K562 (cell line): ENCODE results near the gene NPAS3. TPM values are rescaled to one million over a fixed set of nuclear protein-coding genes. Genes with fewer than 3 reads are reported as not detected.

Source experiments
- ATAC-seq: fragments of 200-7000 bp; cut with Tn5 transposase; 3 replicates; pipeline ENCODE4 v1.9.1; 2020; ENCODE audit warnings: moderate library complexity
- BruUV-seq: library from RNA; stranded (reverse); fragments of 400-500 nt; replicated peaks from 2 replicates; lab custom pipeline; 2021; lab: Mats Ljungman, UMichigan
- CTCF ChIA-PET: fragments of 300-600 bp; formaldehyde crosslinking; extraction: SDS; loops from one replicate; lab custom pipeline; 2021; ENCODE audit warnings: low intra/inter-chr PET ratio; lab: Yijun Ruan, JAX
- POLR2A ChIA-PET: fragments of 300-600, 350-650 bp; sonication (Branson Sonifier 250); formaldehyde crosslinking; extraction: SDS; loops from one replicate; lab custom pipeline; 2021; ENCODE audit warnings: antibody characterized with exemption, inconsistent platforms; lab: Yijun Ruan, JAX
- DNase-seq, 4 experiments: peaks; one replicate each; pipeline versions ENCODE4 v3.0.0 to v3.0.0-alpha.2; 2011 to 2018; ENCODE audit warnings: low spot score in 3 of 4, mixed read lengths in 3 of 4; ENCODE audit errors: extremely low read depth in 1 of 4
- FAIRE-seq: peaks from 2 replicates; lab custom pipeline; 2011; peaks lifted over from hg19 to GRCh38; lab: Jason Lieb, UNC
- H2AFZ ChIP-seq: 2 replicates; pipeline ENCODE4 v1.6.0; 2011; ENCODE audit warnings: low read depth, low read length, control low read depth, inconsistent platforms
- H3K27ac ChIP-seq: fragments of 200-600 bp; 3 replicates; pipeline ENCODE4 v1.8.0; 2011; ENCODE audit warnings: low read depth, mild to moderate bottlenecking, control low read depth, inconsistent platforms, low read length, moderate library complexity, mixed read lengths; ENCODE audit errors: extremely low read depth
- H3K27me3 ChIP-seq, 2 experiments: fragments of 300-600 bp in 1 of 2; 2 replicates in 1 of 2; 3 replicates in 1 of 2; pipeline versions ENCODE4 v1.6.0 to v1.8.0; 2011; ENCODE audit warnings: inconsistent platforms in 2 of 2, low read length in 2 of 2, mild to moderate bottlenecking in 1 of 2, mixed read lengths in 1 of 2, moderate library complexity in 1 of 2; ENCODE audit not compliant: control insufficient read depth in 2 of 2, insufficient read depth in 2 of 2
- H3K36me3 ChIP-seq: fragments of 300-600 bp; 3 replicates; pipeline ENCODE4 v1.8.0; 2011; ENCODE audit warnings: mild to moderate bottlenecking, low read length, inconsistent platforms; ENCODE audit not compliant: control insufficient read depth, insufficient read depth
- H3K4me1 ChIP-seq, 2 experiments: fragments of 200-600 bp in 1 of 2; replicated peaks in 1 of 2; 2 replicates in 1 of 2; 3 replicates in 1 of 2; pipeline versions ENCODE4 v1.5.1 to v1.8.0; 2011; ENCODE audit warnings: inconsistent platforms in 2 of 2, low read length in 2 of 2, mild to moderate bottlenecking in 1 of 2, mixed read lengths in 1 of 2, moderate library complexity in 1 of 2; ENCODE audit not compliant: control insufficient read depth in 2 of 2, insufficient read depth in 2 of 2
- H3K4me2 ChIP-seq: 2 replicates; pipeline ENCODE4 v1.6.1; 2011; ENCODE audit warnings: low read length, control low read depth, inconsistent platforms, mixed read lengths; ENCODE audit not compliant: insufficient read depth
- H3K4me3 ChIP-seq: fragments of 200-600 bp; sonication (generic), shearing (Covaris generic); 2 replicates; pipeline ENCODE4 v1.5.1; 2016; ENCODE audit warnings: control low read depth, inconsistent platforms
- H3K79me2 ChIP-seq: fragments of 200-600 bp; 3 replicates; pipeline ENCODE4 v1.8.0; 2011; ENCODE audit warnings: low read length, inconsistent platforms; ENCODE audit not compliant: control insufficient read depth, insufficient read depth
- H3K9ac ChIP-seq, 2 experiments: 2 replicates each; pipeline versions ENCODE4 v1.6.0 to v1.6.1; 2011; ENCODE audit warnings: low read depth in 2 of 2, low read length in 2 of 2, control low read depth in 1 of 2, inconsistent platforms in 1 of 2, mild to moderate bottlenecking in 1 of 2, mixed read lengths in 1 of 2; ENCODE audit not compliant: insufficient read depth in 1 of 2
- H3K9me1 ChIP-seq: one replicate; pipeline ENCODE4 v1.6.0; 2011; ENCODE audit warnings: inconsistent platforms, mild to moderate bottlenecking, low read length, moderate library complexity; ENCODE audit not compliant: control insufficient read depth, insufficient read depth
- H3K9me3 ChIP-seq: replicated peaks from 2 replicates; pipeline ENCODE4 v1.5.1; 2011; ENCODE audit warnings: low read depth, low read length, inconsistent platforms; ENCODE audit not compliant: control insufficient read depth, insufficient read depth
- H4K20me1 ChIP-seq: replicated peaks from 2 replicates; pipeline ENCODE4 v1.6.1; 2011; ENCODE audit warnings: low read length, inconsistent platforms, mixed read lengths; ENCODE audit not compliant: control insufficient read depth, insufficient read depth
- CBX8 ChIP-seq: fragments of 200-600 bp; sonication (generic); IDR thresholded peaks from 2 replicates; pipeline ENCODE4 v1.6.1; 2012; ENCODE audit warnings: borderline replicate concordance, mixed run types, low read depth, mild to moderate bottlenecking, moderate library complexity, mixed read lengths, low read length, control low read depth, inconsistent platforms; ENCODE audit not compliant: poor library complexity, severe bottlenecking; ENCODE audit errors: extremely low read depth
- KLF1 ChIP-seq: fragments of 450-650 bp; IDR thresholded peaks from 2 replicates; pipeline ENCODE4 v1.6.1; 2016; ENCODE audit warnings: missing genetic modification characterization, missing compliant biosample characterization
- WGBS: fragments of 100-300 bp; shearing (Covaris generic); methylation state at CpG from one replicate; pipeline ENCODE4 v1.1.6; 2016; ENCODE audit warnings: low coverage, mixed read lengths; ENCODE audit not compliant: insufficient coverage; ENCODE audit errors: missing lambda C conversion rate; 5-methylcytosine and 5-hydroxymethylcytosine counted together
- in situ Hi-C: fragments of 300-500 bp; cut with MboI; formaldehyde crosslinking; loops from 4 replicates; pipeline ENCODE4 v1.15.0; 2018; ENCODE audit warnings: inconsistent platforms, mixed read lengths
- intact Hi-C: fragments of 100-400 bp; cut with micrococcal nuclease; formaldehyde crosslinking; loops from 2 replicates; pipeline ENCODE4 v1.14.2; 2022
- polyA plus RNA-seq, 8 experiments: library from polyadenylated mRNA; depleted of rRNA in 4 of 8; stranded (reverse) in 5 of 8; unstranded in 3 of 8; fragments of >200 nt; fragmentation: Nextera tagmentation in 2 of 8; fragmentation: Illumina TruSeq in 1 of 8; extraction: Ambion mirVana in 2 of 8; extraction: Trizol in 1 of 8; gene quantifications; 2 replicates each; pipeline versions ENCODE4 v1.2.1 to v1.2.3, GENCODE V29; 2011 to 2014; ENCODE audit warnings: inconsistent platforms in 1 of 8, missing spikeins in 1 of 8
- total RNA-seq, 7 experiments: library from RNA; depleted of rRNA in 6 of 7; stranded (reverse); fragments of >200 nt in 6 of 7; fragmentation: Illumina TruSeq in 2 of 7; extraction: Trizol in 2 of 7; gene quantifications; 2 replicates each; pipeline versions ENCODE4 v1.2.1 to v1.2.3, GENCODE V29; 2011 to 2021; ENCODE audit warnings: low replicate concordance in 1 of 7
- TF ChIP-seq, protein P1 (sequence below): fragments of 450-650 bp; formaldehyde crosslinking; IDR thresholded peaks from 2 replicates; pipeline ENCODE4 v1.4.0; 2020; ENCODE audit warnings: mild to moderate bottlenecking, moderate library complexity
- TF ChIP-seq, protein P2 (sequence below): fragments of 450-650 bp; formaldehyde crosslinking; IDR thresholded peaks from 2 replicates; pipeline ENCODE4 v1.4.0; 2020; ENCODE audit warnings: mild to moderate bottlenecking, moderate library complexity
- TF ChIP-seq, protein P3 (sequence below): fragments of 250-450 bp; sonication (Bioruptor Pico); IDR thresholded peaks from 2 replicates; pipeline ENCODE4 v1.4.0; 2020

Gene NPAS3
- total and polyA plus RNA-seq, 9 of the 15 experiments (the other 6 are each of a cell fraction or from before 2014, with no cell fraction given) = 0.04 TPM; not detected in 8

DNA sequence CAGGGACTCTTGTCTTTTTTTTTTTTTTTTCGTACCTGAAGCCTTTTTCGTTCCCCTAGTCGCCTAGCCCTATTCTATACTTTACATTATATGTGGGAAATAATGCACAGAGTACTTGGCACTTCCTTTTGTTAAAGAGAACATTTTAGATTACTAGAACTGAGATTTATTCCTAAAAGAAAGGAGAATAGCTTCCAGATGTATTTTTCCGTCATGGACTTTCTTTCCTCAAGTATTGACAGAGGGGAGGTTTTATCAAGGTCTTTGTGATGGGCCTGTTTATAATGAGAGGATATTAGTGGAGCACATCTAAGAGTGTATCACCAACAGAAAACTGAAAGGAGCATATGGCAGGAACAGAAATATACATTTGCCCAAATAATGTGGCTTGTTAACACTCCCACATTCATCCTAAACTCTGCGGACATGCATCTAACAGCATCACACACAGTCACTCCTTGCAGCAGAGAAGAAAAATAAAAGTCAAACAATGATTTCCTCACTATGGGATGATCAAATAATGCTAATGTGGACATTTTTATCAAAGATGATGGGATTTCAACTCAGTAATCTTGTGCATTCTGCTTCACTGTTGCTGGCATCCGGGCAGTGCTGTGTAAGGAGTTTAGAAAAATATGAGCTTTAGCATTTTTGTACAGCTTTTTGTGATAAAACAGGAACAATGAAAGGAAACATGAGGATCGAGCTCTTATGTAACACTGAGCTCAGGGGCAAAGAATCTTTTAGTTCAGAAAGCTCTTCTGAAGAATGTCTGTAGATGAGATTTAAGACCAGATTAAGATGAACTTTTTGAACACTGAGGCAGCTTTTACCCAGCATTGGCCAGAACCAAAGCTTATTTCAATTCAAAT lies 829.1 kb downstream of the NPAS3 start (continued):
- TF ChIP-seq, protein P1, sequence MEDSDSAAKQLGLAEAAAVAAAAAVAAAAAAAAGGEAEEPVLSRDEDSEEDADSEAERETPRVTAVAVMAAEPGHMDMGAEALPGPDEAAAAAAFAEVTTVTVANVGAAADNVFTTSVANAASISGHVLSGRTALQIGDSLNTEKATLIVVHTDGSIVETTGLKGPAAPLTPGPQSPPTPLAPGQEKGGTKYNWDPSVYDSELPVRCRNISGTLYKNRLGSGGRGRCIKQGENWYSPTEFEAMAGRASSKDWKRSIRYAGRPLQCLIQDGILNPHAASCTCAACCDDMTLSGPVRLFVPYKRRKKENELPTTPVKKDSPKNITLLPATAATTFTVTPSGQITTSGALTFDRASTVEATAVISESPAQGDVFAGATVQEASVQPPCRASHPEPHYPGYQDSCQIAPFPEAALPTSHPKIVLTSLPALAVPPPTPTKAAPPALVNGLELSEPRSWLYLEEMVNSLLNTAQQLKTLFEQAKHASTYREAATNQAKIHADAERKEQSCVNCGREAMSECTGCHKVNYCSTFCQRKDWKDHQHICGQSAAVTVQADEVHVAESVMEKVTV (CRISPR knock-in tag) = no peak
- TF ChIP-seq KLF1 (tag) = no peak
- TF ChIP-seq, protein P2, sequence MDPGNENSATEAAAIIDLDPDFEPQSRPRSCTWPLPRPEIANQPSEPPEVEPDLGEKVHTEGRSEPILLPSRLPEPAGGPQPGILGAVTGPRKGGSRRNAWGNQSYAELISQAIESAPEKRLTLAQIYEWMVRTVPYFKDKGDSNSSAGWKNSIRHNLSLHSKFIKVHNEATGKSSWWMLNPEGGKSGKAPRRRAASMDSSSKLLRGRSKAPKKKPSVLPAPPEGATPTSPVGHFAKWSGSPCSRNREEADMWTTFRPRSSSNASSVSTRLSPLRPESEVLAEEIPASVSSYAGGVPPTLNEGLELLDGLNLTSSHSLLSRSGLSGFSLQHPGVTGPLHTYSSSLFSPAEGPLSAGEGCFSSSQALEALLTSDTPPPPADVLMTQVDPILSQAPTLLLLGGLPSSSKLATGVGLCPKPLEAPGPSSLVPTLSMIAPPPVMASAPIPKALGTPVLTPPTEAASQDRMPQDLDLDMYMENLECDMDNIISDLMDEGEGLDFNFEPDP (CRISPR knock-in tag) = no peak

DNA sequence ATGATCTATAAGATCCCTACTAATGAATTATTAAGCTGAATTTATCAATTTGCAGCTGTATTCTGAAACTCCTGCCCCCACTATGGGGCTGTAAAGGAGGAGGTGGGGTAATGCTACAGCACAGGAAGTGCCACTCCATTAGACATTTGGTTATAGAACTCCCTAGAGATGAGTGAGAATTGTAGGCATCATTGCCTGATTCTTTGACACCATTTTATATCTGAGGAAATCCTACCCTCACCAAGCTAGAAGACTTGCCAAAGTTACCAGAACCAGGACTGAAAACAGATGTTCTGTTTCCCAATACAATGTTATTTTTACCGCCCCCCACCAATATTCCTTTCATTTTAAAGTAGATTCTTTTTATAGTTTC lies 829.8 kb downstream of the NPAS3 start:
- ChIA-PET POLR2A (interaction anchor here (1.8 kb wide), 1 partner anchor 9 kb away, joined by 4 read pairs; no protein-coding TSS in a partner anchor), CTCF (no interaction called here)
- no peak overlapping the region for H3K4me3 ChIP-seq
- no peak for FAIRE-seq
- no peak overlapping the region for H2AFZ ChIP-seq
- no peaks in the 10 kb centered on the region for H3K4me1 ChIP-seq
- H3K9me3 ChIP-seq = no peaks in the 10 kb centered on the region
- H4K20me1 ChIP-seq = no peaks in the 10 kb centered on the region
- H3K27ac ChIP-seq = no peak overlapping the region
- no TSS peak for BruUV-seq
- ATAC-seq = no peak
- peaks cover 3 to 5% of the 10 kb centered on the region in 2 experiments; a peak in 3 of 5 replicates for H3K27me3 ChIP-seq
- H3K9ac ChIP-seq = no peak overlapping the region
- no peak for DNase-seq
- in situ Hi-C loops = no loop called here
- no peaks in the 10 kb centered on the region for H3K9me1 ChIP-seq
- H3K79me2 ChIP-seq = no peaks in the 10 kb centered on the region
- intact Hi-C loops = no loop called here
- no peaks in the 10 kb centered on the region for H3K36me3 ChIP-seq
- H3K4me2 ChIP-seq = no peak overlapping the region
- WGBS = 0% methylated on average over 1 of the region's 1 CpG
- no peak for TF ChIP-seq CBX8
- TF ChIP-seq, protein P3, sequence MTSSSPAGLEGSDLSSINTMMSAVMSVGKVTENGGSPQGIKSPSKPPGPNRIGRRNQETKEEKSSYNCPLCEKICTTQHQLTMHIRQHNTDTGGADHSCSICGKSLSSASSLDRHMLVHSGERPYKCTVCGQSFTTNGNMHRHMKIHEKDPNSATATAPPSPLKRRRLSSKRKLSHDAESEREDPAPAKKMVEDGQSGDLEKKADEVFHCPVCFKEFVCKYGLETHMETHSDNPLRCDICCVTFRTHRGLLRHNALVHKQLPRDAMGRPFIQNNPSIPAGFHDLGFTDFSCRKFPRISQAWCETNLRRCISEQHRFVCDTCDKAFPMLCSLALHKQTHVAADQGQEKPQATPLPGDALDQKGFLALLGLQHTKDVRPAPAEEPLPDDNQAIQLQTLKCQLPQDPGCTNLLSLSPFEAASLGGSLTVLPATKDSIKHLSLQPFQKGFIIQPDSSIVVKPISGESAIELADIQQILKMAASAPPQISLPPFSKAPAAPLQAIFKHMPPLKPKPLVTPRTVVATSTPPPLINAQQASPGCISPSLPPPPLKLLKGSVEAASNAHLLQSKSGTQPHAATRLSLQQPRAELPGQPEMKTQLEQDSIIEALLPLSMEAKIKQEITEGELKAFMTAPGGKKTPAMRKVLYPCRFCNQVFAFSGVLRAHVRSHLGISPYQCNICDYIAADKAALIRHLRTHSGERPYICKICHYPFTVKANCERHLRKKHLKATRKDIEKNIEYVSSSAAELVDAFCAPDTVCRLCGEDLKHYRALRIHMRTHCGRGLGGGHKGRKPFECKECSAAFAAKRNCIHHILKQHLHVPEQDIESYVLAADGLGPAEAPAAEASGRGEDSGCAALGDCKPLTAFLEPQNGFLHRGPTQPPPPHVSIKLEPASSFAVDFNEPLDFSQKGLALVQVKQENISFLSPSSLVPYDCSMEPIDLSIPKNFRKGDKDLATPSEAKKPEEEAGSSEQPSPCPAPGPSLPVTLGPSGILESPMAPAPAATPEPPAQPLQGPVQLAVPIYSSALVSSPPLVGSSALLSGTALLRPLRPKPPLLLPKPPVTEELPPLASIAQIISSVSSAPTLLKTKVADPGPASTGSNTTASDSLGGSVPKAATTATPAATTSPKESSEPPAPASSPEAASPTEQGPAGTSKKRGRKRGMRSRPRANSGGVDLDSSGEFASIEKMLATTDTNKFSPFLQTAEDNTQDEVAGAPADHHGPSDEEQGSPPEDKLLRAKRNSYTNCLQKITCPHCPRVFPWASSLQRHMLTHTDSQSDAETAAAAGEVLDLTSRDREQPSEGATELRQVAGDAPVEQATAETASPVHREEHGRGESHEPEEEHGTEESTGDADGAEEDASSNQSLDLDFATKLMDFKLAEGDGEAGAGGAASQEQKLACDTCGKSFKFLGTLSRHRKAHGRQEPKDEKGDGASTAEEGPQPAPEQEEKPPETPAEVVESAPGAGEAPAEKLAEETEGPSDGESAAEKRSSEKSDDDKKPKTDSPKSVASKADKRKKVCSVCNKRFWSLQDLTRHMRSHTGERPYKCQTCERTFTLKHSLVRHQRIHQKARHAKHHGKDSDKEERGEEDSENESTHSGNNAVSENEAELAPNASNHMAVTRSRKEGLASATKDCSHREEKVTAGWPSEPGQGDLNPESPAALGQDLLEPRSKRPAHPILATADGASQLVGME (CRISPR knock-in tag) = no peak
